Dermis blood vessel endothelial cell (primary cell): Measurements from ENCODE around the gene MTMR3. TPM values are rescaled to one million over a fixed set of nuclear protein-coding genes. Genes with fewer than 3 reads are reported as not detected.
A peak's percentile ranks its signal among the peaks of the same experiment; 100 is the strongest.
"Not testable (repeated sequence)": the region's sequence is repeated elsewhere in the genome, so short reads cannot be mapped to it uniquely, and the experiment has no call there.

ENCODE experiments used
- DNase-seq: peaks from one replicate; pipeline ENCODE4 v3.0.0; 2010
- total RNA-seq: library from RNA; depleted of rRNA; stranded (reverse); fragments of >200 nt; gene quantifications from 2 replicates; pipeline ENCODE4 v1.2.3, GENCODE V29; 2014

MTMR3 gene
- total RNA-seq, 1 donor from 2014 or later = 41.4 TPM

DNA sequence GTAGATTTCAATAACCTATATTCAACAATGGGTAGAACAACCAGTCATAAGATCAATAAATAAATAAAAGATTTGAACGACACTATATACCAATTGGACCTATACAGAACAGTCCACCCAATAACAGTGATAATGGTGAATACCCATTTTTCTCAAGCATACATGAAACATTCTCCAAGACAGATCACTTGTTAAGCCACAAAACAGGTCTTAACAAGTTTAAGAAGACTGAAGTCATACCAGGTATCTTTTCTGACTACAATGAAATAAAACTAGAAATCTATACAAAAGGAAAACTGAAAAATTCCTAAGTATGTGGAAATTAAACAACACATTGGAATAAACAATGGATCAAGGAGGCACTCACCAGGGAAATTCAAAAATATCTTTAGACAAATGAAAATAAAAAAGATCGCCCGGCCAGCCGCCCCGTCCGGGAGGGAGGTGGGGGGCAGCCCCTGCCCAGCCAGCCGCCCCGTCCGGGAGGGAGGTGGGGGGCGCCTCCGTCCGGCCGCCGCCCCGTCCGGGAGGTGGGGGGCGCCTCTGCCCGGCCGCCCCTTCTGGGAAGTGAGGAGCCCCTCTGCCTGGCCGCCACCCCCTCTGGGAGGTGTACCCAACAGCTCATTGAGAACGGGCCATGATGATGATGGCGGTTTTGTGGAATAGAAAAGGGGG is 176.5 kb downstream of the MTMR3 start:
- DNase-seq = not testable (repeated sequence)

DNA sequence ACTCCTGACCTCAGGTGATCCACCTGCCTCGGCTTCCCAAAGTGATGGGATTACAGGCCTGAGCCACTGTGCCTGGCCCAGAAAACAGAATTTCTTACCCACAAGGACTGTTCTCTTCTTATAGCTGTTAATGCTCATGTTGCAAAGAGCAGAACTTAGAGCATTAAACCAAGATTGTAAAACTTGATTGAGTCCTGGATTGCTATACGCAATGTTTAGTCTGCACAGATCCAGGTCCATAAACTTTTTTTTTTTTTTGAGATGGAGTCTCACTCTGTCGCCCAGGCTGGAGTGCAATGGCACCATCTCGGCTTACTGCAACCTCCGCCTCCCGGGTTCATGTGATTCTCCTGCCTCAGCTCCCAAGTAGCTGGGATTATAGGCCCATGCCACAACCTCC is 178.1 kb downstream of the MTMR3 start:
- DNase-seq = not testable (repeated sequence)

DNA sequence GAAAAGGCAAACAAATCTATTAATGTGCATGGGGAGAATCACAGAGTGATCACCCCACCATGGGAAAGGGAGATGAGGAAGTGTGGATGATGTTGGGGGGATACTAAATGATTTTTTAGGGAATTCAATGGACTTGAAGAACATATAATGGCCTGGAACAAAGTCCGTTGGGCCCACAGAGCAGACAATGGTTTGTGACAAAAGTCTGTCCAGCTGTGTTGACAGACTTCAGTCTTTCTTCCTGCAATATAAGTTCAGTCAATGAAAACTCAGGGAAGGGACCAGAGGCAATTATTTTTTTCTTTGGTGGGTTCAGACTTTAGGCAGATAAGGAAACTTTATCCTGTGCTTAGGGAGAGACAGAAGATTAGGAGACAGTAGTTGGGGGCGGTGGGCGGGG is 179.3 kb downstream of the MTMR3 start:
- DNase-seq = no peak

DNA sequence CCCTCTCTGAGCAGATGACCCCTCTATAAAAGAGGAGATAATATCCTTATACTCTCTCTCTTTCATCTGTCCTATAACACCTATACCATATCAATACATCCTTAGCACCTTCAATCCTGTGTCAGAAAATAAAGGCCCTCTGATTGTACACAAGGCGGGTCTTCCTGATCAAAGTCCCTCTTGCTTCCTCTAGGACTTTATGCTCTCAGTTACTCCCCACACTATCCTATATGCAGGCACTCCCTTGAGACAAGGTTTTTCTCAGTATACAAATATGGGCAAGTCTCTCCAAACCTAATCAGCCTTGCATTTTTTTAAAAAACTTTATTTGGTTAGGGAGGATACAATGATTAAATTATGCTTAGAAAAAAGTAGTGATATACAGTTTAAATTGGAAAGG is 180.0 kb downstream of the MTMR3 start:
- no peak for DNase-seq

DNA sequence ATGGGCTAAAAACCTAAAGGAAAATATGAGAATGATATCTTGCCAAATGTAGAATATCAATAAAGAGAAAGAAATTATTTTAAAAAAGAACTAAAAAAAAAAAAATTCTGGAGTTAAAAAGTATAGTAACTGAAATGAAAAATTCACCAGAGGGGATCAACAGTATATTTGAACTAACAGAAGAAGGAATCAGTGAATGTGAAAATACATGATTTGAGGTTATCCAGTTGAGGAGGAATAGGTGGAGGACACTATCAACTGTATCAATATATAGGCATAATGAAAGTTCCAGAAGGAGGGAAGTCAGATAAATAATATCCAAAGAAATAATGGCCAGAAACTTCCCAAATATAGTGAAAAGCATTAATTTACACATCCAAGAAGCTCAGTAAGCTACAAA is 181.2 kb downstream of the MTMR3 start:
- no peak for DNase-seq

DNA sequence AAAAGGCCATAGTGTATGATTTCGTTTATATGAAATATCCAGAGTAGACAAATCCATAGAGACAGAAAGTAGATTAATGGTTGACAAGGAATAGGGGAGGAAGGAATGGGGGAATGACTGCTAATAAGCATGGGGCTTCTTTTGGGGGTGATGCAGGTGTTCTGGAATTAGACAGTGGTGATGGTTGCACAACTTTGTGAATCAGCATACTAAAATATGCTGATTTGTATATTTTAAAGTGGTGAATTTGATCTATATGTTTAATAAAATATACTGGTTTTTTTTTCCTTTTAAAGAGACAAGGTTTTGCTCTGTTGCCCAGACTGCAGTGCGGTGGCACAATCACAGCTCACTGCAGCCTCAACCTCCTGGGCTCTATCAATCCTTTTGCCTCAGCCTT is 190.8 kb downstream of the MTMR3 start:
- no peak for DNase-seq

DNA sequence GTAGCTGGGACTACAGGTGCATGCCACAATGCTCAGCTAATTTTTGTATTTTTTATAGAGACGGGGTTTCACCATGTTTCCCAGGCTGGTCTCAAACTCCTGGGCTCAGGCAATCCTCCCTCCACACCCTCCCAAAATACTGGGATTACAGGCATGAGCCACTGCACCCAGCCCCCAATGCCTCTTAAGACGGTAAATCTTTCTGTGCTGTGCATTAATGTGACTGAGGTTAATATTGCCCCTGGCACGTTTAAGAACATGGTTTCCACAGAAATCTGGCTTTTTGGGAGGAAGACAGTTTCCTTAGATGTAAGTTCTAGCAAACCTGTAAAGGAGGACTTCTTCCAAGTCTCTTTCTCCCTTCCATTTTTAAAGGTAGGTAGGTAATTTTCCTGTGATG is 191.2 kb downstream of the MTMR3 start:
- DNase-seq = no peak

DNA sequence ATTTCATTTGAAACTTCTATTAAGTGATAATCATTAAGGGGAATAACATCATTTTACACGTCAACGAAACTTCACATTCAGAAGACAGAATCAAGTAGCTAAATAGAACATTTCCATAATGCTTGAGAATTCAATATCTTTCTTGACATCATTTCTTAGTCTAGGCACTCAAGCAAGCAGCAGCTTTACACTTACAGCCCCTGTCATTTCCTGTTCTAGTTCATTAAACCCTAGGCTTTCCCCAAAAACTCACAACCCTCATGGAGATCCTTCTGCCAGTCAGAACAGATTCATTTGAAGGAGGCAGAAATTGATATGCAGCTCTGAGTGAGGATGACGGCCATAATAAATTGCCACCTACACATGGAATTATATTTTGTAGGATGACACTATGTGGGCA is 192.0 kb downstream of the MTMR3 start:
- DNase-seq = no peak

DNA sequence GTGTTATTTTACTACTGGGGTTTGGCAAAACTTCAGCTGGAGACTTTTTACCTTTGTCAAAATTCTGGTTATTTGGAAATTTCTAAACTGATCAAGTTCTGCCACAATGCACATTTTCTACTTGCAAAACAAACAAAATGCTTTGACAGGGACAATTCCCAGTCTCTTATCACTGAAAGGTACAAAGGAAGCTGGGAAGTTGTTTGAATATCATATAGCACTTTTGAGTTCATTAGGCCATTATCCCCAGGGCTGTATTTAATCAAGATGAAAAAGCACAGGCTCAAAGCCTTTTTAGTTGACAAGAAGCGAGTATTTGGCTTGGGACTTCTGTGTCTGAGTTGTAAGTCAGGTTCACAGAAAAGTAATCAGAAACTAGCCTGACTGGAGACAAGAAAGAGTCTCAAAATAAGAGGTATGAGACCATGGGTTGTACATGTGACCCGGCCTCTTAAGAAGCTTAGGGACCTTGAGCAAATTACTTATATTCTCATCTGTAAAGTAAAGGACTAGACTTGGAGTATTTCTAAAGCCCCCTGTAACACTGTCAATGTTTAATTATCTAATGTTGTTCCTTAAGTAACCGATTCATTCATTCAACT is 194.4 kb downstream of the MTMR3 start:
- no peak for DNase-seq

DNA sequence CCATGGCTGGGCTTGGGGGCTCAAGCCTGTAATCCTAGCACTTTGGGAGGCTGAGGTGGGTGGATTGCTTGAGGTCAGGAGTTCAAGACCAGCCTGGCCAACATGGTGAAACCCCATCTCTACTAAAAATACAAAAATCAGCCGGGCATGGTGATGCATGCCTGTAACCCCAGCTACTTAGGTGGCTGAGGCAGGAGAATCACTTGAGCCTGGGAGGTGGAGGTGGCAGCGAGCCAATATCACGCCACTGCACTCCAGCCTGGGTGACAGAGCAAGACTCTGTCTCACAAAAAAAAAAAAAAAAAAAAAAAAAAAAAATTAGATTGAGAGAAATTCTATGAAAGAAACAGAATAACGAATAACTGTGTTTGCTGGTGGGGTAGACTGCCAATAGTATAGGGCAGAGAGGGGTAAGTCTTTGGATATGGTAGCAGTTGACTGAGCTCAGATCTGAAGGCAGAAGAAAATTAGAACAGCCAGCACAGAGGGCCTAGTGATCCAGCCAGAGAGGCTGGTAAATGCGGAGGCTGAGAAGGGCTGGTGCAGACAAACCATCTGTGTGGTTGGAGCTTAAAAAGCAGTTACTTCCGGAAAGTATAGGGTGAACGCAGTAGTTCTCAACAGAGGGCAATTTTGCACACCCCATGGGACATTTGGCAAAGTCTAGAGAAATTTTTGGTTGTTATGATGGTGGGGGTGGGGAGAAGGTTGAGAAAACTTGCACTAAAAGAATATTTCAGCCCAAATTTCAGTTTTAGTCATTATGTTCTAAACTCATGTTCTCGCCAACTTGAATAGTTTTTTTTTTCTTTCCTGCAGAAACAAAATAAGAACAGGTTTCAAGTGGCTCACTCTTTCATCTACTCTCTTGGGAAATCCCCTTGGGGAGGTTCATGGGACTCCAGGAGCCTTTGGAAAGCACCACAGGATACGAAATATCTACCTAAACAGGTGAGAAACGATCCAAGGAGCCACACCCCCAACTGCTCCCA is 195.6 kb downstream of the MTMR3 start:
- DNase-seq = no peak

DNA sequence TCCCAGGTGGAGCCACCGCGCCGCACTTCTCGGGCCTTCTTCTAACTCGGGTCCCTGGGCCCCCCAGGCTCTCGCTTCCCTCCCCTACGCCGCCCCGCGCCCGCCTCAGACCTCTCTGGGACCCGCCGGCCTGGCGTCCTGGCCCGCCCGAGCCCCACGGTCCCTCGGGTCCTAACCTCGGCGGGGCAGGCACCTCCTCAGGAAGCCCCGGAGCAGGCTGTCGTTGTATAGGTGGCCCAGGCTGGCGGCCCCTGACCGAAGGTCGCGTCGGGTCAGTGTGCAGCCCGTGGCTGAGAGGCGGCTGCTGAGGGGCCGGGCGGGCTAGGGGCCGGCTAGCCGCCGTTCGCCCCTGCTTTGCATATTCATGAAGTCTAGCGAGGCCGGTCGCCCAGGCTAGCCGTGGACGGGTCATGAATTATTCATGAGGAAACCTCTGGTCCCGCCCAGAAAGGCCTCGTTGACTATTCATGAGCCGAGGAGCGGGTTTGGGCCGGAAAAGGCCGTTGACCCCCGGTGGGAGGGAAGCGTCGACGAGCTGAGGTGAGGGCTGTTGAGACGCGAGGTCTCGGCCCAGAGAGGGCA is 197.1 kb downstream of the MTMR3 start, which contains the start of gene HORMAD2:
Gene HORMAD2 (plus strand): TSS at position 513 of the 582 bp plus-strand sequence. CDS start 13,489 bp downstream, outside the sequence.
- DNase-seq = peak; percentile 63

Other genes with a start within 250 kb of the MTMR3 start
- gene CABP7, start 163.2 kb upstream of the MTMR3 start, total RNA-seq = not detected in 2 replicates
- 21.5 and 23.5 TPM in 2 replicates for gene ZMAT5, start 116.2 kb upstream of the MTMR3 start, total RNA-seq
- 50.5 and 67.6 TPM in 2 replicates for gene UQCR10, start 115.8 kb upstream of the MTMR3 start, total RNA-seq
- 24.2 and 33.5 TPM in 2 replicates for gene ASCC2, start 44.9 kb upstream of the MTMR3 start, total RNA-seq
- gene HORMAD2, start 197.3 kb downstream of the MTMR3 start, total RNA-seq = not detected in 2 replicates